Mesangial cell (primary cell): ENCODE results near the gene ELMOD1. TPM values are rescaled to one million over a fixed set of nuclear protein-coding genes. Genes with fewer than 3 reads are reported as not detected.

Experiments
- total RNA-seq: library from RNA; depleted of rRNA; stranded (reverse); fragments of >200 nt; gene quantifications from 2 replicates; pipeline ENCODE4 v1.2.3, GENCODE V29; 2015

ELMOD1 gene
- not detected in 2 replicates for total RNA-seq

DNA sequence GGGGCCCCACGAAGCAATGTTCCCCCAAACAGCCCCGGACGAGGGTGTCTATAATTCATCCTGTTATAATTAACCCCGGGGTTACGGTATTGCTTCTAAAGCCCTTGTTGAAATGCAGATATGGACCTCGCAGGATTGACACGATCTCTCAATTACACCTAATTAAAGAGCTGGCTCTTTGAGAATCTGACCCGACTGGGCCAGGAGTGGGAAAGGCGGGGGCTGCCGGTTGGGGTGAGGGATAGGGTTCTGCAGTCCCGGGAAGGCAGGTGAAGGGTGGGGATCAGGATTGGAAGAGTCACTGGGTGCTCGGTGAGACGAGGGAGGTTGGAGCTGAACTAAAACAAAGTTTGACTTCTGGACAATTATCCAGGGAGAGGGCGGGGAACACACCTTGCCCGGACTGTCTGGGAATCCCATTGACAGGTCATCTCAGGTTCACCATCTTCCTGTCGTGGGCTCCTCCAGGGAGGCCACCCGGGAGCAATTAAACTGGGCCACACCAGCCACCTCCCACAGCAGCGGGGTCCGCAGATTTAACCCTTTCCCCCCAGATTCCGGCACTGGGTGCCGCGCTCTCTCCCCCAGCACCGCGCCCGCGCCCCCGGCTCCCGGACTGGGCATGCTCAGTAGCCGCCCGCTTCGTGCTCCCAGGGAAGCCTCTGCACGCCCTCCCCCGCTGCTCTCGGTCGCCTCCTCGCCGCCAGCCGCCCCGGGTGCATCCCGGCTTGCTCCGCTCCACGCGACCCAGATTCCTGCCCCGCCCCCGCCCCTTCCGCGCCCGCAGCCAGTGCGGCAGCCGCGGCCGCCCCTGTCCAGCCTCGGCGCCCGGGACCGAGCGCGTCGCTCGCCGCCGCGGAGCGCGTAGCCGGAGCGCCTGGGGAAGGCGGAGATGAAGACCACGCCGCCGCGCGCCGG is at the start of gene ELMOD1:
Gene ELMOD1 (plus strand): TSS at position 688 of the 918 bp plus-strand sequence. CDS start 27,043 bp downstream, outside the sequence.

DNA sequence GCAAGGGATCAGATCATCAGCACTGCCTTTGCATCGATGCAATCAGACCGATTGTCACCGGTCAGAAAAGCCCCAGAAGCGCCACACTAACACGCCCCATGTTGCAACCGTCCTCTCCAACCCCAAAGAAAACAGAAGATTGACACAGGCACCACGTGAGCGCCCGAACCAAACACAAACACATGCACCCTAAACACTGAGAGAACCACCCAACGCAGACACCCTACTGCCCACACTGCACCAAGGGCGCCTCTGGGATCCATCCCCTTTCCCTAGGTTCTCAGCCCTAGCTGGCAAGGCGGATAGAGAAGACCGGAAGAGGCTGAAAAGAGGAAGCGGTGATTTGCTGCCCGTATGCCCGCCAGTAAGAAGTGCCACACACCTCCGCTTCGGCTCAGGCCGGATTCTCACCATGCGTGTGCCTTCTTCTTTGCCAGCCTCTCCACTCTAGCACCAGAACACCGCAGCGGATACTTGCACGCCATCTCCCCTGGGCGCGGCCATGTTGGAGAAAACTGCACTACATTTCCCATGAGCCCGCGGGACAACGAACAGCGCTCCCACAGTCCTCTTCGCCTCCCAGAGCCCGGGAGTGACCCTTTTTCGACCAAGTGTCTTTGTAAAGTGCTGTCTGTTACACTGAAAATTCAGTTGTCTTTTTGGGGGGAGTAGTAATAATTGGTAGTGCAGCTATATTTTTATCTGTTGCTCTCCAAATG is 25.6 kb upstream of the ELMOD1 start, which contains the start of gene ALKBH8:
Gene ALKBH8 (minus strand): TSS at position 517 of the 719 bp plus-strand sequence. CDS start 4,842 bp downstream, outside the sequence.

DNA sequence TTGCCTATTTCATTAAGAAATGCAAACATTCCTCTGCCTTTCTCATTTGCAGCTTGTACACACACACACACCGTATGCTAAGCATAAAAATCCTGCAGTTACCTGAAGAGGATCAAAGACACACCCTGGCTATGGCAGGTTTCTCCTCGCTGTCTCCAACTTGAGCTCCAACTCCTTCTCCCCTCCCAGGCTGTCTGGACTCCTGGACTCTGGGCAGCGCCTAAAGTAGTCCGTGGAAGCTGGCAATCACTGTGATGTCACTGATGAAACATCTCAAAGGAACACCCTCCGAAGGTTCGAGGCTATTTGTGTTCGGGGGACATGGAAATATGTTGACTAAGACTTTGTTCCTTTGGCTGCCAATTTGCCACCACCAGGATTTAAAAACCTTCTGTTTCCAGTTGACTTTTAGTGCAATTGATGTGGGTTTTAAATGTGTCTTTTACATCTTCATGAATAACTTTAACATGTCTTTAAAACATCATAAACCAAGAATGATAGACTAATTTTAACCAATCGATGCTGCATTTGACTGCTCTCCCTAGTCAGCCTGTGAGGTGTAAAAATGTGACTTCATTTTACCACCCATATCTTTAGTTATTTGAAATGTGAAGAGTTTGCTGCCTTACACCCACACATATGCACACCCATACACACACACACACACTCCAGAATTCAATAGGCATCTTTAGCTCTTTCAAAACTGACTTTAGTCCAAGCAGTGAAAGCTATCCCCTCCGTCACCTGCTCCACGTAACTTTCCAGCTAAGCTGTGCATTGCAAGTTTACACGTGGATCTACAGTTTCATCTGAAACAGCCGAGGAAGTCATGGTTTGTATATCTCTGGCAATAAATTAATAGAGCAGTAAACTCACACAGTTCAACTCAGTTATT is 121.2 kb downstream of the ELMOD1 start, which contains the start of gene SLN:
Gene SLN (minus strand): TSS at position 196 of the 895 bp plus-strand sequence.

Other genes with a start within 250 kb of the ELMOD1 start
- 2.8 and 3.0 TPM in 2 replicates for gene CWF19L2, start 133.3 kb upstream of the ELMOD1 start, total RNA-seq
- 2.8 and 4.1 TPM in 2 replicates for gene ALKBH8, start 25.4 kb upstream of the ELMOD1 start, total RNA-seq
- 0.16 and 0.38 TPM in 2 replicates for gene SLN, start 120.9 kb downstream of the ELMOD1 start, total RNA-seq